Testis (tissue), 3 donors: ENCODE data around the gene MYOM3. TPM values are rescaled to one million over a fixed set of nuclear protein-coding genes. Genes with fewer than 3 reads are reported as not detected.

Source experiments
- DNase-seq: peaks from one replicate; pipeline ENCODE4 v3.0.0-alpha.2; 2019
- H3K27ac ChIP-seq, 2 donors: fragments of 200-600 bp; sonication (generic); one replicate each; pipeline ENCODE4 v1.5.1; 2019
- H3K27me3 ChIP-seq: fragments of 200-600 bp; sonication (generic); one replicate; pipeline ENCODE4 v1.5.1; 2019
- H3K36me3 ChIP-seq: fragments of 200-600 bp; sonication (generic); one replicate; pipeline ENCODE4 v1.5.1; 2017; ENCODE audit warnings: low read depth; ENCODE audit errors: missing control alignments
- H3K4me1 ChIP-seq: fragments of 200-600 bp; sonication (generic); one replicate; pipeline ENCODE4 v1.5.1; 2019
- H3K4me3 ChIP-seq, 2 donors: fragments of 200-600 bp; sonication (generic); one replicate each; pipeline ENCODE4 v1.5.1; 2017 to 2019
- H3K9me3 ChIP-seq: fragments of 200-600 bp; sonication (generic); one replicate; pipeline ENCODE4 v1.5.1; 2017
- POLR2A ChIP-seq: fragments of 450-650 bp; IDR thresholded peaks from one replicate; pipeline ENCODE4 v1.6.1; 2017; ENCODE audit warnings: antibody characterized with exemption, mild to moderate bottlenecking, moderate library complexity
- WGBS, 2 donors: methylation state at CpG; one replicate each; pipeline ENCODE4 v1.1.5; 2018; 5-methylcytosine and 5-hydroxymethylcytosine counted together
- intact Hi-C: fragments of 100-400 bp; cut with DNase I; formaldehyde crosslinking; loops from one replicate; pipeline ENCODE4 v1.15.1; 2023; ENCODE audit warnings: low total_unique reads
- polyA plus RNA-seq: library from polyadenylated mRNA; stranded (reverse); fragments of 350-450 nt; fragmentation: Illumina TruSeq; extraction: RNeasy Lipid Tissue Mini Kit (QIAGEN cat#74804); gene quantifications from one replicate; pipeline ENCODE4 v1.2.3, GENCODE V29; 2014; ENCODE audit warnings: low read depth, low replicate concordance; ENCODE audit not compliant: insufficient read depth
- total RNA-seq, 2 donors: library from RNA; depleted of rRNA; stranded (reverse); fragments of >200 nt; gene quantifications; one replicate each; pipeline ENCODE4 v1.2.3, GENCODE V29; 2016
- TF ChIP-seq, protein P1 (sequence below), 3 experiments: fragments of 450-650 bp in 2 of 3; fragments of 200-600 bp in 1 of 3; sonication (generic) in 1 of 3; IDR thresholded peaks; one replicate each; pipeline ENCODE4 v1.5.1; 2016 to 2019; ENCODE audit warnings: antibody characterized with exemption in 3 of 3, mild to moderate bottlenecking in 2 of 3, moderate library complexity in 1 of 3

The MYOM3 gene
- total and polyA plus RNA-seq, 3 donors from 2014 or later, result 22.4 to 39.5 (median 26.8) TPM

DNA sequence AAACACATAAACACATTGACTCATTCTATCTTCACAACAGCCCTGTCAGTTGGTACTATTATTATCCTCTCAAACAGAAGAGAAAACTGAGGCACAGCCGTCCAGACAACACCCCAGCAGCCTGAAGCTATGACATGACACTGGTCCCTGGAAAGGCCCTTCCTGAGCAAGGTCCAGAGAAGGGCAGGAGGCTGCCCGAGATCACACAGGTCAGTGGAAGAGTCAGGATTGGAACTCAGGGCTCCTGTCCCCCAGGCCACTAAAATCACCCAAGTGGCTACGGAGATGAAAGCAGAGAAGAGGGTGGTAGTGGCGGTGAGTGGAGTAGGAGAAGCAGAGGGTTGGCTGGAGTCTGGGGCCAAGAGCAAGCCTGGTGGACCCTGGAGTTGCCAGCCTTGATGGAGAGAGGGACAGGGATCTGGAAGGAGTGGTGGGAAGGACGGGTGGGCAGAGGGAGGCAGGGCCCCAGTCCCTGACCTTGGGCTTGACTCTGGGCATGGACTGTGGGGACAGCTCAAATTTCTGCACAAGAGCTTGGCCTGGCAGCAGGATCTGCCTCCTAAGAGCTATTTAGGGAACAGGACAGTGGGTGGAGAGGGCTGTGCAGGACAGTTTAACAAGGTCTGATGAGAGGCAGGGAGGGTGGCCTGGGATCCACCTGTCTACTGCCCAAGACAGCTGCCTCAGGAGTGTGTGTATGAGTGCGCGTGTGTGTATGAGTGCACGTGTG lies 15.8 kb downstream of the MYOM3 start:
- no peak overlapping the region for H3K4me3 ChIP-seq
- no peaks in the 10 kb centered on the region for H3K27me3 ChIP-seq
- 79 to 80% methylated on average over 8 of the region's 8 CpGs for WGBS, 2 donors

DNA sequence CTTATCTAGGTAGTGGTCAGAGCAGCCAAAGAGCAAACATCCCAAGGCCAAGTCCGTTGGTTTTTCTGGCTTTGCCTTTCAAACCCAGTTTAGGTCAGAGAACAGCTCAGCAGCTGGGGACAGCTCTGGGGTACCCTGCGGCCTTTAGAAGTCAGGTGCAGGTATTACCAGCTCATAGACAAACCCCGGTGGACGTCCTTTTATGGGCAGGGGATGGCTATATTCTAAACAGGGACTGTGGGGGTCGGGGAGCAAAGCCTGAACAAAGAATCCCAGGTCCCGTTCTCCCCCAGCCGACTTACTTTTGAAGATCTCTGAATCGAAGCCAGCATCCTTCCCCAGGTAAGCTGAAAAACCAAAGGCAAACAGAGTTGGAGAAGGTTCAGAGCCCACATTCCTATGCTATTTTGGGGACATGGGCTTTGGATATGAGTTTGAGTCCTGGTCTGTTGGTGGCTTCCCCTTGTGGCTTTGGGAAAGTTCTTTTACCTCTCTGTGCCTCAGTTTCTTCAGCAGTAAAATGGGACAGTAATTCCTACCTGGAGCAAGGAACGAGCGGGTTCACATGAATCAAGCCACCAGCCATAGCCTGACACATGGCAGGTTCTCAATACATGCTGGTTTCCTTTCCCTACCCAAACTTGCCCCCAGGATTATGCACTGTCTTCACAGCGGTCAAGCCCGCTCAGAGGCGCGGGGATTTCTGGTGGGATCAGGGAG lies 16.6 kb downstream of the MYOM3 start:
- no peaks in the 10 kb centered on the region for H3K27me3 ChIP-seq
- WGBS, 2 donors, result 66 to 92% methylated on average over 8 to 14 of the region's 14 CpGs
- no peak overlapping the region for H3K4me3 ChIP-seq
- intact Hi-C loops, result no loop called here
- no peak overlapping the region for H3K27ac ChIP-seq
- no peak for DNase-seq
- peaks cover 4% of the 10 kb centered on the region for H3K4me1 ChIP-seq
- no peaks in the 10 kb centered on the region for H3K36me3 ChIP-seq
- no peak for TF ChIP-seq POLR2A
- TF ChIP-seq, protein P1, sequence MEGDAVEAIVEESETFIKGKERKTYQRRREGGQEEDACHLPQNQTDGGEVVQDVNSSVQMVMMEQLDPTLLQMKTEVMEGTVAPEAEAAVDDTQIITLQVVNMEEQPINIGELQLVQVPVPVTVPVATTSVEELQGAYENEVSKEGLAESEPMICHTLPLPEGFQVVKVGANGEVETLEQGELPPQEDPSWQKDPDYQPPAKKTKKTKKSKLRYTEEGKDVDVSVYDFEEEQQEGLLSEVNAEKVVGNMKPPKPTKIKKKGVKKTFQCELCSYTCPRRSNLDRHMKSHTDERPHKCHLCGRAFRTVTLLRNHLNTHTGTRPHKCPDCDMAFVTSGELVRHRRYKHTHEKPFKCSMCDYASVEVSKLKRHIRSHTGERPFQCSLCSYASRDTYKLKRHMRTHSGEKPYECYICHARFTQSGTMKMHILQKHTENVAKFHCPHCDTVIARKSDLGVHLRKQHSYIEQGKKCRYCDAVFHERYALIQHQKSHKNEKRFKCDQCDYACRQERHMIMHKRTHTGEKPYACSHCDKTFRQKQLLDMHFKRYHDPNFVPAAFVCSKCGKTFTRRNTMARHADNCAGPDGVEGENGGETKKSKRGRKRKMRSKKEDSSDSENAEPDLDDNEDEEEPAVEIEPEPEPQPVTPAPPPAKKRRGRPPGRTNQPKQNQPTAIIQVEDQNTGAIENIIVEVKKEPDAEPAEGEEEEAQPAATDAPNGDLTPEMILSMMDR (IDR thresholded peaks at IDR 0.05), result no peak
- H3K9me3 ChIP-seq, result no peaks in the 10 kb centered on the region

More for the DNA sequence above, 15.8 kb downstream of the MYOM3 start:
- Histone ChIP-seq H3K9me3 (no peaks in the 10 kb centered on the region), H3K4me1 (peaks cover 9% of the 10 kb centered on the region), H3K36me3 (no peaks in the 10 kb centered on the region), H3K27ac (no peak overlapping the region)
- intact Hi-C loops, result no loop called here
- TF ChIP-seq POLR2A, result no peak
- TF ChIP-seq, protein P1 (IDR thresholded peaks at IDR 0.05), result no peak
- no peak for DNase-seq

DNA sequence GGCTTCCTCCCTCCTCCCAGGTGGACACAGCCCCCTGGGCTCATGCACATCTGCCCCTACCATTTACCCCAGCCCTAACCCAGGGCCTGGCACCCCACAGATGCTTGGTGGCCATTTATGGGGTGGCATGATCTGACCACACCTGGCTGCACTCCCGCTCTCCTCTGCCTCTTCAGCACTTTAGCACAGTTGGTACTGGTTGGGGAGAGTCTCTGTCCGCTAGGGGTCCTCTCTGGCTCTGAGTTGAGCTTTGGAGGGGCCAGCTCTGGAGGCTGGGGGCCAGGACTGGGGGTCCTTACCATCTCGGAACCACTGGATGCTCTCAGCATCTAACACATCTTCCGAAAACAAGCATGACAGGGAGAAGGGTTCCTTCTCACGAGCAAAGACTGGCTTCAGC lies 17.4 kb downstream of the MYOM3 start:
- no peak for DNase-seq
- H3K9me3 ChIP-seq, result no peaks in the 10 kb centered on the region
- no peak overlapping the region for H3K4me3 ChIP-seq
- no peaks in the 10 kb centered on the region for H3K27me3 ChIP-seq
- no peak overlapping the region for H3K27ac ChIP-seq
- TF ChIP-seq, protein P1 (IDR thresholded peaks at IDR 0.05), result no peak
- no peak for TF ChIP-seq POLR2A
- peaks cover 7% of the 10 kb centered on the region for H3K4me1 ChIP-seq
- WGBS, 2 donors, result 85 to 86% methylated on average over 4 to 5 of the region's 5 CpGs
- intact Hi-C loops, result no loop called here
- H3K36me3 ChIP-seq, result no peaks in the 10 kb centered on the region

DNA sequence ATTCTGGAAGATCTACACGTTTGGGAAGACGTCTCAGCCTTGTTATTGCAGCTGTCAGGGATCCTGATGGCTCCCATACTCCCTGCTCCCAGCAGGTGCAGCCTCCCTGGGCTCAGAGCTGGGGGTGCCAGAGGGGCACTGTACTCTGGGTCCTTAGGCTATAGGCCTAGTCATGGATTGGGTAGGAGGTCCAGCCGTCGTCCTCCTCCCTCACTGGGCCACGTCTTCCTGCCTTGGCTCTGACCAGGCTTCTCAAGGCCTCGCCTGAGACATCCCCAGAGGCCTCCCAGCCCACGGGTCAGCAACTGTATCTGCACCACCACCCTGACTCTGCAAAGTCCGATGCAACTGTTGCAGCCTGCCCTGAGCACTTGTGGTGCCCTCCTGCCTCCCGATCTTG lies 18.2 kb downstream of the MYOM3 start:
- intact Hi-C loops, result no loop called here
- H3K27me3 ChIP-seq, result no peaks in the 10 kb centered on the region
- TF ChIP-seq, protein P1 (IDR thresholded peaks at IDR 0.05), result no peak
- TF ChIP-seq POLR2A, result no peak
- no peaks in the 10 kb centered on the region for H3K36me3 ChIP-seq
- no peak overlapping the region for H3K27ac ChIP-seq
- DNase-seq, result no peak
- no peaks in the 10 kb centered on the region for H3K9me3 ChIP-seq
- H3K4me3 ChIP-seq, result no peak overlapping the region
- H3K4me1 ChIP-seq, result peaks cover 7% of the 10 kb centered on the region
- WGBS, 2 donors, result 58 to 64% methylated on average over 8 to 9 of the region's 9 CpGs
